IMR-90 (cell line): ENCODE data around the gene SLC10A6. TPM values are rescaled to one million over a fixed set of nuclear protein-coding genes. Genes with fewer than 3 reads are reported as not detected.

Source experiments
- ATAC-seq: fragments of 200-7000 bp; cut with Tn5 transposase; 2 replicates; pipeline ENCODE4 v1.9.1; 2020; ENCODE audit warnings: low read depth, mild to moderate bottlenecking, moderate library complexity
- BruUV-seq: library from RNA; stranded (reverse); fragments of 400-500 nt; replicated peaks from 2 replicates; lab custom pipeline; 2021; lab: Mats Ljungman, UMichigan
- CTCF ChIA-PET: fragments of 300-600 bp; formaldehyde crosslinking; extraction: SDS; loops from one replicate; lab custom pipeline; 2021; ENCODE audit warnings: antibody characterized with exemption; lab: Yijun Ruan, JAX
- POLR2A ChIA-PET: fragments of 300-600 bp; sonication (Branson Sonifier 250); formaldehyde crosslinking; loops from one replicate; lab custom pipeline; 2022; ENCODE audit warnings: antibody characterized with exemption; ENCODE audit not compliant: unreplicated experiment; lab: Charles Lee
- DNase-seq: peaks from one replicate; pipeline ENCODE4 v3.0.0; 2013
- H2AFZ ChIP-seq: replicated peaks from 2 replicates; pipeline ENCODE3; 2013; ENCODE audit warnings: low read length, mild to moderate bottlenecking; ENCODE audit not compliant: poor library complexity
- H2AK5ac ChIP-seq: 2 replicates; pipeline ENCODE4 v1.6.1; 2013; ENCODE audit warnings: low read depth, low read length, inconsistent platforms
- H2AK9ac ChIP-seq: replicated peaks from 2 replicates; pipeline ENCODE3; 2013; ENCODE audit warnings: mild to moderate bottlenecking, low read depth, low read length, moderate library complexity; ENCODE audit not compliant: poor library complexity
- H2BK120ac ChIP-seq: 2 replicates; pipeline ENCODE4 v1.6.1; 2013; ENCODE audit warnings: low read depth, low read length, inconsistent platforms
- H2BK15ac ChIP-seq: 3 replicates; pipeline ENCODE4 v1.6.1; 2013; ENCODE audit warnings: low read depth, low read length, inconsistent platforms
- H2BK20ac ChIP-seq: 2 replicates; pipeline ENCODE4 v1.6.1; 2013; ENCODE audit warnings: low read depth, mild to moderate bottlenecking, inconsistent platforms, low read length, moderate library complexity
- H2BK5ac ChIP-seq: 2 replicates; pipeline ENCODE4 v1.6.1; 2013; ENCODE audit warnings: mild to moderate bottlenecking, low read depth, low read length, inconsistent platforms; ENCODE audit not compliant: poor library complexity, severe bottlenecking
- H3K14ac ChIP-seq: replicated peaks from 2 replicates; pipeline ENCODE4 v1.6.1; 2013; ENCODE audit warnings: low read depth, low read length, inconsistent platforms
- H3K18ac ChIP-seq: 2 replicates; pipeline ENCODE4 v1.6.1; 2013; ENCODE audit warnings: low read depth, low read length, control low read depth
- H3K23ac ChIP-seq: 2 replicates; pipeline ENCODE4 v1.6.1; 2013; ENCODE audit warnings: low read depth, low read length, inconsistent platforms
- H3K27ac ChIP-seq: 2 replicates; pipeline ENCODE4 v1.5.1; 2013; ENCODE audit warnings: mild to moderate bottlenecking, control low read depth, low read length; ENCODE audit not compliant: insufficient read depth
- H3K27me3 ChIP-seq: 2 replicates; pipeline ENCODE4 v1.6.1; 2013; ENCODE audit warnings: low read length; ENCODE audit not compliant: control insufficient read depth, insufficient read depth
- H3K36me3 ChIP-seq: 2 replicates; pipeline ENCODE4 v1.6.1; 2013; ENCODE audit warnings: low read length, mixed read lengths; ENCODE audit not compliant: control insufficient read depth, insufficient read depth
- H3K4ac ChIP-seq: 2 replicates; pipeline ENCODE4 v1.6.1; 2013; ENCODE audit warnings: low read depth, low read length, inconsistent platforms
- H3K4me1 ChIP-seq: 2 replicates; pipeline ENCODE4 v1.6.1; 2013; ENCODE audit warnings: low read length, mixed read lengths; ENCODE audit not compliant: control insufficient read depth, insufficient read depth
- H3K4me2 ChIP-seq: 2 replicates; pipeline ENCODE4 v1.6.1; 2013; ENCODE audit warnings: low read depth, mild to moderate bottlenecking, control low read depth, low read length, moderate library complexity
- H3K4me3 ChIP-seq: 2 replicates; pipeline ENCODE4 v1.5.1; 2013; ENCODE audit warnings: low read depth, mild to moderate bottlenecking, control low read depth, low read length, moderate library complexity; ENCODE audit not compliant: insufficient read depth
- H3K56ac ChIP-seq: 2 replicates; pipeline ENCODE4 v1.6.1; 2013; ENCODE audit warnings: low read length, inconsistent platforms; ENCODE audit not compliant: insufficient read depth; ENCODE audit errors: extremely low read depth
- H3K79me1 ChIP-seq, 2 experiments: 2 replicates each; pipeline ENCODE4 v1.6.1; 2013; ENCODE audit warnings: low read length in 2 of 2, inconsistent platforms in 1 of 2, low read depth in 1 of 2
- H3K9ac ChIP-seq: 2 replicates; pipeline ENCODE4 v1.6.1; 2013; ENCODE audit warnings: low read depth, low read length, control low read depth
- H3K9me1 ChIP-seq: 2 replicates; pipeline ENCODE4 v1.6.1; 2013; ENCODE audit warnings: low read length, inconsistent platforms; ENCODE audit not compliant: insufficient read depth
- H3K9me3 ChIP-seq: 2 replicates; pipeline ENCODE4 v1.6.1; 2013; ENCODE audit warnings: low read length; ENCODE audit not compliant: control insufficient read depth, insufficient read depth
- H4K20me1 ChIP-seq: 2 replicates; pipeline ENCODE4 v1.6.1; 2013; ENCODE audit warnings: low read length, inconsistent platforms; ENCODE audit not compliant: insufficient read depth
- H4K5ac ChIP-seq: 2 replicates; pipeline ENCODE4 v1.6.1; 2013; ENCODE audit warnings: mild to moderate bottlenecking, low read depth, low read length, control low read depth
- H4K8ac ChIP-seq, 2 experiments: 2 replicates each; pipeline ENCODE4 v1.6.1; 2013; ENCODE audit warnings: low read depth in 2 of 2, low read length in 2 of 2, control low read depth in 1 of 2, inconsistent platforms in 1 of 2
- H4K91ac ChIP-seq: 2 replicates; pipeline ENCODE4 v1.6.1; 2013; ENCODE audit warnings: low read depth, low read length, inconsistent platforms; ENCODE audit not compliant: insufficient read depth
- BHLHE40 ChIP-seq: fragments of 150-350 bp; IDR thresholded peaks from 2 replicates; pipeline ENCODE4 v1.6.1; 2016; ENCODE audit warnings: mild to moderate bottlenecking, low read depth, low read length
- CEBPB ChIP-seq: IDR thresholded peaks from 2 replicates; pipeline ENCODE4 v1.6.1; 2012; ENCODE audit warnings: low read depth, low read length, improper control_type of control experiment
- CHD1 ChIP-seq: IDR thresholded peaks from 2 replicates; pipeline ENCODE4 v1.6.1; 2012; ENCODE audit warnings: low read depth, low read length, improper control_type of control experiment
- CTCF ChIP-seq: conservative IDR thresholded peaks from 2 replicates; pipeline ENCODE4 v1.5.1; 2012; ENCODE audit warnings: mild to moderate bottlenecking, low read depth, low read length, improper control_type of control experiment
- FOS ChIP-seq: fragments of 150-350 bp; IDR thresholded peaks from 2 replicates; pipeline ENCODE4 v1.6.1; 2016; ENCODE audit warnings: low read depth, low read length
- MAFK ChIP-seq: IDR thresholded peaks from 2 replicates; pipeline ENCODE4 v1.6.1; 2012; ENCODE audit warnings: low read depth, low read length, improper control_type of control experiment
- MAZ ChIP-seq: IDR thresholded peaks from 2 replicates; pipeline ENCODE4 v1.6.1; 2012; ENCODE audit warnings: low read depth, mild to moderate bottlenecking, low read length, improper control_type of control experiment, moderate library complexity, borderline replicate concordance
- MXI1 ChIP-seq: IDR thresholded peaks from 2 replicates; pipeline ENCODE4 v1.6.1; 2012; ENCODE audit warnings: low read depth, mild to moderate bottlenecking, low read length, moderate library complexity, borderline replicate concordance
- NFE2L2 ChIP-seq: fragments of 150-350 bp; IDR thresholded peaks from 2 replicates; pipeline ENCODE4 v1.6.1; 2016; ENCODE audit warnings: low read depth, mild to moderate bottlenecking, low read length
- POLR2A ChIP-seq: IDR thresholded peaks from 2 replicates; pipeline ENCODE4 v1.6.1; 2012; ENCODE audit warnings: mild to moderate bottlenecking, low read depth, low read length
- RAD21 ChIP-seq: IDR thresholded peaks from 2 replicates; pipeline ENCODE4 v1.6.1; 2012; ENCODE audit warnings: low read length, improper control_type of control experiment
- SMC3 ChIP-seq: fragments of 150-350 bp; IDR thresholded peaks from 2 replicates; pipeline ENCODE4 v1.6.1; 2016; ENCODE audit warnings: low read depth, mild to moderate bottlenecking, antibody characterized with exemption, low read length, moderate library complexity
- USF2 ChIP-seq: fragments of 150-350 bp; IDR thresholded peaks from 2 replicates; pipeline ENCODE4 v1.6.1; 2017; ENCODE audit warnings: mild to moderate bottlenecking, antibody characterized with exemption, low read length, low read depth
- WGBS, 2 experiments: methylation state at CpG; one replicate each; pipeline versions ENCODE4 v1.1.5 to v1.1.7; 2013; ENCODE audit warnings: missing lambda C conversion rate in 2 of 2; ENCODE audit not compliant: insufficient read length in 1 of 2; ENCODE audit errors: extremely low coverage in 2 of 2; 5-methylcytosine and 5-hydroxymethylcytosine counted together
- dilution Hi-C: fragments of 300-500 bp; cut with HindIII; formaldehyde crosslinking; loops from one replicate; pipeline ENCODE4 v1.14.3; 2018; ENCODE audit warnings: low sequenced_read_pairs; ENCODE audit not compliant: unreplicated experiment
- in situ Hi-C: fragments of 300-500 bp; cut with MboI; formaldehyde crosslinking; loops from 3 replicates; pipeline ENCODE4 v1.14.3; 2019; ENCODE audit warnings: low sequenced_read_pairs, inconsistent platforms, mixed read lengths
- intact Hi-C: fragments of 100-400 bp; cut with micrococcal nuclease; formaldehyde crosslinking; loops from 2 replicates; pipeline ENCODE4 v1.10.0; 2022
- polyA plus RNA-seq, 3 experiments: library from polyadenylated mRNA; depleted of rRNA; stranded (reverse); fragments of >200 nt; gene quantifications; 2 replicates each; pipeline ENCODE4 v1.2.3, GENCODE V29; 2012; ENCODE audit warnings: low replicate concordance in 1 of 3
- total RNA-seq: library from RNA; depleted of rRNA; stranded (reverse); fragments of >200 nt; gene quantifications from 2 replicates; pipeline ENCODE4 v1.2.3, GENCODE V29; 2012

Gene SLC10A6
- total and polyA plus RNA-seq, 2 of the 4 experiments (the other 2 are of a cell fraction): not detected

DNA sequence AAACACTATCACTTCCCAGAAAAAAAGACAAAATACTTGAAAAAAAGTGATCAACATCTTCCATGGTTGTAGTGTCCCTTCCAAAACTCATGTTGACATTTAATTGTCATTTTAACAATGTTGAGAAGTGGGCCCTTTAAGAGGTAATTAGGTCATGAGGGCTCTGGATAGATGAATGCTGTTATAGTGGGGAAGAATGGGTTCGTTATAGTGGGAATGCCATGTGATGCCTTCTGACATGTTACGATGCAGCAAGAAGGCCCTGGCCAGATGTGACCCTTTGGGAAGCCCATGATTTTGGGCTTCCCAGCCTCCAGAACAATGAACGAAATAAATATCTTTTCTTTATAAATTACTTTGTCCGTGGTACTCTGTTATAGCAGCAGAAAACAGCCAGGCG lies 4.0 kb upstream of the SLC10A6 start:
- H3K9me1 ChIP-seq: peaks cover 6% of the 10 kb centered on the region; the same call in 1 of the 2 replicates
- no TSS peak for BruUV-seq
- no peak overlapping the region for H2AK9ac ChIP-seq
- no peak overlapping the region for H2AFZ ChIP-seq
- H3K79me1 ChIP-seq: no peaks in the 10 kb centered on the region
- no peak overlapping the region for H3K27ac ChIP-seq
- no peak overlapping the region for H2BK20ac ChIP-seq
- no peaks in the 10 kb centered on the region for H3K27me3 ChIP-seq
- H4K91ac ChIP-seq: no peak overlapping the region
- ChIA-PET POLR2A (no interaction called here), CTCF (no interaction called here)
- H3K4me2 ChIP-seq: no peak overlapping the region
- no peak overlapping the region for H3K23ac ChIP-seq
- no CpG with 5 or more reads among the region's 5 CpGs for WGBS, 2 experiments
- H3K9ac ChIP-seq: no peak overlapping the region
- no peak overlapping the region for H3K4me3 ChIP-seq
- ATAC-seq (no peak), DNase-seq (no peak)
- no peak overlapping the region for H4K5ac ChIP-seq
- H4K8ac ChIP-seq: no peak overlapping the region
- H3K14ac ChIP-seq: no peak overlapping the region
- intact Hi-C loops (no loop called here), dilution Hi-C loops (no loop called here), in situ Hi-C loops (no loop called here)
- no peak overlapping the region for H2BK5ac ChIP-seq
- H3K9me3 ChIP-seq: no peaks in the 10 kb centered on the region
- H3K18ac ChIP-seq: no peak overlapping the region
- no peak overlapping the region; the same call in 1 of the 2 replicates for H2AK5ac ChIP-seq
- no peak overlapping the region for H2BK15ac ChIP-seq
- no peaks in the 10 kb centered on the region for H3K36me3 ChIP-seq
- no peaks in the 10 kb centered on the region for H4K20me1 ChIP-seq
- H3K4ac ChIP-seq: no peak overlapping the region
- no peak overlapping the region for H3K56ac ChIP-seq
- no peak for TF ChIP-seq FOS
- TF ChIP-seq USF2: no peak
- no peak for TF ChIP-seq POLR2A
- no peak for TF ChIP-seq SMC3
- no peak for TF ChIP-seq MXI1
- no peak for TF ChIP-seq RAD21
- no peak for TF ChIP-seq BHLHE40
- no peak for TF ChIP-seq MAFK
- no peak for TF ChIP-seq MAZ
- TF ChIP-seq CTCF: no peak
- TF ChIP-seq CHD1: no peak
- TF ChIP-seq NFE2L2: no peak
- no peak for TF ChIP-seq CEBPB
- H3K4me1 ChIP-seq: peaks cover 5% of the 10 kb centered on the region
- no peak overlapping the region for H2BK120ac ChIP-seq
